ENCODE data around the gene NOXRED1.

Gene NOXRED1

DNA sequence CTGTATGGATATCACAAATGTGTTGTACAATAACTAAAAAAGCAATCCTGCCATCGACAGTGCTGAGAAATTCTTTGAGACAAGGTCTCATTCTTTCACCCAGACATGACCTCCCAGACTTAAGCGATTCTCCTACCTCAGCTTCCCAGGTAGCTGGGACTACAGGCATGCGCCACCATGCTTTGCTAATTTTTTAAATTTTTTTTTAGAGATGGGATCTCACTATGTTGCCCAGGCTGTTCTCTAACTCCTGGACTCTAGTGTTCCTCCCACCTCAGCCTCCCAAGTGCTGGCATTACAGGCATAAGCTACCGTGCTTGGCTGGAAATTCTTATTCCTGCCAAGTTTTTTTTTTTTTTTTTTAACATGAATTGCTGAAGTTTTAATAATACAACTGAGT, 16.5 kb upstream of the NOXRED1 start:
- no peak overlapping the region for H3K4me3 ChIP-seq (ENCODE audit: low read length)
- H3K79me2 ChIP-seq (ENCODE audit: low read length): no peaks in the 10 kb centered on the region
- no peaks in the 10 kb centered on the region for H3K4me1 ChIP-seq (ENCODE audit: low read length)
- H3K27ac ChIP-seq (ENCODE audit: low read length): no peak overlapping the region
- H3K4me2 ChIP-seq (ENCODE audit: low read length): no peak overlapping the region
- peaks cover 30% of the 10 kb centered on the region for H3K36me3 ChIP-seq (replicated peaks; ENCODE audit: low read depth, low read length)
- H4K20me1 ChIP-seq (ENCODE audit: insufficient read depth, low read length): no peaks in the 10 kb centered on the region
- no peaks in the 10 kb centered on the region for H3K27me3 ChIP-seq (ENCODE audit: low read depth, low read length)
- no peaks in the 10 kb centered on the region for H3K9me3 ChIP-seq (ENCODE audit: insufficient read depth, low read length)
- H3K9ac ChIP-seq (ENCODE audit: low read length): no peak overlapping the region
- TF ChIP-seq, protein P1, sequence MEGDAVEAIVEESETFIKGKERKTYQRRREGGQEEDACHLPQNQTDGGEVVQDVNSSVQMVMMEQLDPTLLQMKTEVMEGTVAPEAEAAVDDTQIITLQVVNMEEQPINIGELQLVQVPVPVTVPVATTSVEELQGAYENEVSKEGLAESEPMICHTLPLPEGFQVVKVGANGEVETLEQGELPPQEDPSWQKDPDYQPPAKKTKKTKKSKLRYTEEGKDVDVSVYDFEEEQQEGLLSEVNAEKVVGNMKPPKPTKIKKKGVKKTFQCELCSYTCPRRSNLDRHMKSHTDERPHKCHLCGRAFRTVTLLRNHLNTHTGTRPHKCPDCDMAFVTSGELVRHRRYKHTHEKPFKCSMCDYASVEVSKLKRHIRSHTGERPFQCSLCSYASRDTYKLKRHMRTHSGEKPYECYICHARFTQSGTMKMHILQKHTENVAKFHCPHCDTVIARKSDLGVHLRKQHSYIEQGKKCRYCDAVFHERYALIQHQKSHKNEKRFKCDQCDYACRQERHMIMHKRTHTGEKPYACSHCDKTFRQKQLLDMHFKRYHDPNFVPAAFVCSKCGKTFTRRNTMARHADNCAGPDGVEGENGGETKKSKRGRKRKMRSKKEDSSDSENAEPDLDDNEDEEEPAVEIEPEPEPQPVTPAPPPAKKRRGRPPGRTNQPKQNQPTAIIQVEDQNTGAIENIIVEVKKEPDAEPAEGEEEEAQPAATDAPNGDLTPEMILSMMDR (IDR thresholded peaks at IDR 0.05; ENCODE audit: low read depth, low read length): no peak
- TF ChIP-seq EZH2phosphoT487 (IDR thresholded peaks at IDR 0.05; ENCODE audit: low read depth): no peak
- no peak overlapping the region for H2AFZ ChIP-seq (ENCODE audit: low read depth, low read length)

DNA sequence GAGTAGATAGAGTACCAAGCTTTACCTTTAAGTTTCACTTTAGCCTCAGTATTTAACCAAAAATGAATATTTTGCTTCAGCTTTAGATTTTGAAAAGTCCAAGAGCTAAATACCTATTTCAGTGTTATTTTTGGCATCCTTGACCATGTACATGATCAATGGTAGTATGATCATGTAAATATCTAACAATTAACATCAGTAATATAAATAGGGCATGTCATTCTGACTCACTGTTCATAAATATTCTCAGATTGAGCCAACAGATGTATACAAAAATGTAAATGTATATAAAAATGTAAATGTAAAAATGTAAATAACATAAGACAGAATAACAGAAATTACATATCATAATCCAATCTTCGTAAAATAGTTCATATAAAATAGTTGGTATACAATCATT, 15.3 kb upstream of the NOXRED1 start:
- H3K9me3 ChIP-seq (ENCODE audit: insufficient read depth, low read length): no peaks in the 10 kb centered on the region
- no peak overlapping the region for H2AFZ ChIP-seq (ENCODE audit: low read depth, low read length)
- no peaks in the 10 kb centered on the region for H3K79me2 ChIP-seq (ENCODE audit: low read length)
- H3K4me2 ChIP-seq (ENCODE audit: low read length): no peak overlapping the region
- TF ChIP-seq, protein P1 (IDR thresholded peaks at IDR 0.05; ENCODE audit: low read depth, low read length): no peak
- TF ChIP-seq EZH2phosphoT487 (IDR thresholded peaks at IDR 0.05; ENCODE audit: low read depth): no peak
- H3K4me1 ChIP-seq (ENCODE audit: low read length): no peaks in the 10 kb centered on the region
- peaks cover 34% of the 10 kb centered on the region for H3K36me3 ChIP-seq (replicated peaks; ENCODE audit: low read depth, low read length)
- H3K4me3 ChIP-seq (ENCODE audit: low read length): no peak overlapping the region
- H3K9ac ChIP-seq (ENCODE audit: low read length): no peak overlapping the region
- no peaks in the 10 kb centered on the region for H4K20me1 ChIP-seq (ENCODE audit: insufficient read depth, low read length)
- H3K27ac ChIP-seq (ENCODE audit: low read length): no peak overlapping the region
- H3K27me3 ChIP-seq (ENCODE audit: low read depth, low read length): no peaks in the 10 kb centered on the region

DNA sequence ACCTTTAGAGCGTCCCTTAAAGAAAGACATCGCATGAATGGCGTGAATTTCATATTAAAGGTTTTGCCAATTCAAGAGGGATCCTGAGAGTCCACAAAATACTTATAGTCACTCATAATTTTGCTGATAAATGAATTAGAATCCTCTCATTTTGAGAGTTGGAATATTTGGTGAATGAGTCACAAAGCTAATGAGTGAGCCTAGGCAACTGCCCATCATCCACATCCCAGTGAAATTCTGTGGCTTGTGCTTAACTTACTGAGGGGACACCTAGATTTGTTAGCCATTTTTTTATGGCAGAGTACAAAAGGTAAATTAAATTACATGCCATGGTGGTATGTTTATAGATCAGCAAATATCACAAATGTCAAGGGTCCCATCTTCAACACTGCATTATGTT, 12.7 kb upstream of the NOXRED1 start:
- no peaks in the 10 kb centered on the region for H3K9me3 ChIP-seq (ENCODE audit: insufficient read depth, low read length)
- peaks cover 18% of the 10 kb centered on the region for H3K36me3 ChIP-seq (replicated peaks; ENCODE audit: low read depth, low read length)
- no peak for TF ChIP-seq EZH2phosphoT487 (IDR thresholded peaks at IDR 0.05; ENCODE audit: low read depth)
- TF ChIP-seq, protein P1 (IDR thresholded peaks at IDR 0.05; ENCODE audit: low read depth, low read length): no peak

DNA sequence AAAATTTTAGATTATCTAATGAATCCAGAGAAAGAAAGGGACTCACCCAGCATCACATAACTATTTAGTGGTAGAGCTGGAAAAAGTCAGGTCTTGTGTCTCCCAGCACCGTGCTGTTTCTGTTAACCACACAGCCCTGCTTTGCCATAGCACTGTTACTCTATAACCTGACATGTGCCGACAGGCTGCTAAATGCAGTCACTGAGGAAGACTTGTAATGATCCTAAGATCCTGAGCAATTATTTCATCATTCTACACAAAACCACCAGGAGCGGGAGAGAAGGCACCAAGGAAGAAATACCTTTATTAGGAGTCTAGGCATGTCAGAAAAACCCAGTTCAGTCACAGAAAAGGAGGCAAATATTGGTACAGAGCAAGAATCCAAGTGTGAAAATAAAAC, 3.1 kb upstream of the NOXRED1 start:
- Histone ChIP-seq H3K4me3 (ENCODE audit: low read length) (no peak overlapping the region), H3K9ac (ENCODE audit: low read length) (no peak overlapping the region), H3K27ac (ENCODE audit: low read length) (no peak overlapping the region), H3K4me1 (ENCODE audit: low read length) (no peaks in the 10 kb centered on the region), H3K9me3 (ENCODE audit: insufficient read depth, low read length) (no peaks in the 10 kb centered on the region), H4K20me1 (ENCODE audit: insufficient read depth, low read length) (no peaks in the 10 kb centered on the region), H3K36me3 (replicated peaks; ENCODE audit: low read depth, low read length) (peaks cover 57% of the 10 kb centered on the region), H3K79me2 (ENCODE audit: low read length) (no peaks in the 10 kb centered on the region), H3K27me3 (ENCODE audit: low read depth, low read length) (no peaks in the 10 kb centered on the region), H3K4me2 (ENCODE audit: low read length) (no peak overlapping the region), H2AFZ (ENCODE audit: low read depth, low read length) (no peak overlapping the region)
- TF ChIP-seq, protein P1 (IDR thresholded peaks at IDR 0.05; ENCODE audit: low read depth, low read length): no peak
- no peak for TF ChIP-seq EZH2phosphoT487 (IDR thresholded peaks at IDR 0.05; ENCODE audit: low read depth)

More for the DNA sequence above, 12.7 kb upstream of the NOXRED1 start:
- no peaks in the 10 kb centered on the region for H3K4me1 ChIP-seq (ENCODE audit: low read length)
- no peak overlapping the region for H3K4me2 ChIP-seq (ENCODE audit: low read length)
- no peak overlapping the region for H2AFZ ChIP-seq (ENCODE audit: low read depth, low read length)
- no peak overlapping the region for H3K4me3 ChIP-seq (ENCODE audit: low read length)
- no peak overlapping the region for H3K9ac ChIP-seq (ENCODE audit: low read length)
- no peaks in the 10 kb centered on the region for H3K27me3 ChIP-seq (ENCODE audit: low read depth, low read length)
- H3K27ac ChIP-seq (ENCODE audit: low read length): no peak overlapping the region
- no peaks in the 10 kb centered on the region for H4K20me1 ChIP-seq (ENCODE audit: insufficient read depth, low read length)
- H3K79me2 ChIP-seq (ENCODE audit: low read length): no peaks in the 10 kb centered on the region
